HepG2 (cell line): Measurements from ENCODE around the gene PTPRD. TPM values are rescaled to one million over a fixed set of nuclear protein-coding genes. Genes with fewer than 3 reads are reported as not detected.

Source experiments
- ATAC-seq: fragments of 200-7000 bp; cut with Tn5 transposase; 3 replicates; pipeline ENCODE4 v1.9.1; 2020; ENCODE audit warnings: mild to moderate bottlenecking, moderate library complexity
- BruUV-seq: library from RNA; stranded (reverse); fragments of 400-500 nt; replicated peaks from 2 replicates; lab custom pipeline; 2021; lab: Mats Ljungman, UMichigan
- CTCF ChIA-PET: fragments of 300-600 bp; formaldehyde crosslinking; extraction: SDS; loops from one replicate; lab custom pipeline; 2021; ENCODE audit warnings: low total read pairs, inconsistent platforms, low intra/inter-chr PET ratio; lab: Yijun Ruan, JAX
- POLR2A ChIA-PET: fragments of 350-600 bp; sonication (Branson Sonifier 250); formaldehyde crosslinking; loops from one replicate; lab custom pipeline; 2020; ENCODE audit warnings: antibody characterized with exemption, inconsistent platforms; lab: Yijun Ruan, JAX
- DNase-seq: peaks from one replicate; pipeline ENCODE4 v3.0.0-alpha.2; 2015; ENCODE audit warnings: low spot score
- FAIRE-seq: peaks from 3 replicates; lab custom pipeline; 2011; peaks lifted over from hg19 to GRCh38; lab: Jason Lieb, UNC
- H2AFZ ChIP-seq: one replicate; pipeline ENCODE4 v1.6.1; 2011; ENCODE audit warnings: low read length, inconsistent platforms
- H3K27ac ChIP-seq: fragments of 300-600 bp; 3 replicates; pipeline ENCODE4 v1.8.0; 2011; ENCODE audit warnings: mixed run types, mild to moderate bottlenecking, mixed read lengths, low read length, inconsistent platforms; ENCODE audit not compliant: insufficient read depth; ENCODE audit errors: extremely low read length
- H3K27me3 ChIP-seq, 2 experiments: fragments of 200-600 bp in 1 of 2; 2 replicates in 1 of 2; 3 replicates in 1 of 2; pipeline versions ENCODE4 v1.6.0 to v1.8.0; 2011; ENCODE audit warnings: low read length in 2 of 2, mild to moderate bottlenecking in 2 of 2, moderate library complexity in 2 of 2, inconsistent platforms in 1 of 2; ENCODE audit not compliant: insufficient read depth in 2 of 2, control insufficient read depth in 1 of 2
- H3K36me3 ChIP-seq, 2 experiments: fragments of 200-600 bp in 1 of 2; replicated peaks in 1 of 2; 2 replicates in 1 of 2; 3 replicates in 1 of 2; pipeline versions ENCODE4 v1.5.1 to v1.8.0; 2011; ENCODE audit warnings: low read length in 2 of 2, inconsistent platforms in 1 of 2; ENCODE audit not compliant: insufficient read depth in 2 of 2, control insufficient read depth in 1 of 2
- H3K4me1 ChIP-seq: 2 replicates; pipeline ENCODE4 v1.5.1; 2012; ENCODE audit warnings: low read length, inconsistent platforms; ENCODE audit not compliant: insufficient read depth
- H3K4me2 ChIP-seq: 2 replicates; pipeline ENCODE4 v1.6.0; 2011; ENCODE audit warnings: low read depth, low read length, inconsistent platforms
- H3K4me3 ChIP-seq, 3 experiments: fragments of 200-600 bp in 1 of 3; sonication (generic), shearing (Covaris generic) in 1 of 3; replicated peaks in 1 of 3; 2 replicates each; pipeline ENCODE4 v1.5.1; 2011 to 2016; ENCODE audit warnings: low read length in 3 of 3, inconsistent platforms in 2 of 3, low read depth in 2 of 3, mild to moderate bottlenecking in 2 of 3, control low read depth in 1 of 3, mixed read lengths in 1 of 3; ENCODE audit not compliant: insufficient read depth in 1 of 3
- H3K79me2 ChIP-seq: one replicate; pipeline ENCODE4 v1.6.1; 2011; ENCODE audit warnings: low read length, inconsistent platforms; ENCODE audit not compliant: insufficient read depth
- H3K9ac ChIP-seq: 2 replicates; pipeline ENCODE4 v1.6.0; 2011; ENCODE audit warnings: mild to moderate bottlenecking, low read depth, low read length, inconsistent platforms; ENCODE audit not compliant: insufficient read depth
- H3K9me3 ChIP-seq: 2 replicates; pipeline ENCODE4 v1.5.1; 2012; ENCODE audit warnings: mild to moderate bottlenecking, low read length
- H4K20me1 ChIP-seq: 2 replicates; pipeline ENCODE4 v1.6.0; 2011; ENCODE audit warnings: inconsistent platforms, mild to moderate bottlenecking, low read length, moderate library complexity; ENCODE audit not compliant: insufficient read depth
- CEBPB ChIP-seq: IDR thresholded peaks from 2 replicates; pipeline ENCODE4 v1.6.1; 2011; ENCODE audit warnings: low read depth, low read length, improper control_type of control experiment, borderline replicate concordance
- HOXA9 ChIP-seq: sonication (generic); formaldehyde crosslinking; IDR thresholded peaks from 2 replicates; pipeline ENCODE4 v1.8.1; 2022; ENCODE audit warnings: missing genetic modification reagents, mild to moderate bottlenecking, moderate library complexity, borderline replicate concordance
- ISX ChIP-seq: sonication (generic); formaldehyde crosslinking; conservative IDR thresholded peaks from 2 replicates; pipeline ENCODE4 v1.5.0; 2020; ENCODE audit warnings: missing genetic modification reagents
- NFYB ChIP-seq: sonication (generic); formaldehyde crosslinking; IDR thresholded peaks from 2 replicates; pipeline ENCODE4 v1.4.0; 2020; ENCODE audit warnings: missing genetic modification reagents
- NR2F1 ChIP-seq, 2 experiments: fragments of 450-650 bp in 1 of 2; formaldehyde crosslinking in 1 of 2; IDR thresholded peaks; 2 replicates each; pipeline versions ENCODE4 v1.5.0 to v1.6.1; 2016 to 2020; ENCODE audit warnings: mild to moderate bottlenecking in 1 of 2, missing compliant biosample characterization in 1 of 2, missing genetic modification reagents in 1 of 2, moderate library complexity in 1 of 2
- RBM39 ChIP-seq: fragments of 200-400 bp; formaldehyde crosslinking; IDR thresholded peaks from one replicate; pipeline ENCODE4 v1.6.1; 2018; ENCODE audit warnings: antibody characterized with exemption, mild to moderate bottlenecking, low read depth, low read length; ENCODE audit not compliant: poor library complexity, severe bottlenecking
- ZNF674 ChIP-seq: sonication (generic); formaldehyde crosslinking; IDR thresholded peaks from 2 replicates; pipeline ENCODE4 v1.5.0; 2020; ENCODE audit warnings: low read depth, mild to moderate bottlenecking, missing genetic modification reagents
- WGBS: methylation state at CpG from one replicate; pipeline ENCODE4 v1.1.6; 2017; ENCODE audit warnings: low lambda C conversion rate; 5-methylcytosine and 5-hydroxymethylcytosine counted together
- in situ Hi-C: cut with HindIII; loops from 2 replicates; pipeline ENCODE4 v1.10.0; 2017; ENCODE audit warnings: low pct_unique_long_range_greater_than_20kb; ENCODE audit not compliant: extremely low pct_ligation_motif_present
- intact Hi-C: fragments of 100-400 bp; cut with micrococcal nuclease; formaldehyde crosslinking; loops from one replicate; pipeline ENCODE4 v1.10.0; 2022; ENCODE audit not compliant: unreplicated experiment
- polyA plus RNA-seq, 8 experiments: library from polyadenylated mRNA; depleted of rRNA in 3 of 8; stranded (reverse) in 7 of 8; unstranded in 1 of 8; fragments of >200 nt; fragmentation: Illumina TruSeq in 4 of 8; extraction: Trizol in 4 of 8; gene quantifications; 2 replicates each; pipeline versions ENCODE4 v1.2.1 to v1.2.3, GENCODE V29; 2011 to 2016; ENCODE audit warnings: low read depth in 4 of 8, missing spikeins in 1 of 8, mixed read lengths in 1 of 8; ENCODE audit not compliant: insufficient read depth in 1 of 8
- total RNA-seq, 5 experiments: library from RNA; depleted of rRNA; stranded (reverse); fragments of >200 nt; fragmentation: Illumina TruSeq; extraction: Trizol; gene quantifications; 2 replicates each; pipeline ENCODE4 v1.2.3, GENCODE V29; 2016; ENCODE audit warnings: low read depth in 1 of 5
- TF ChIP-seq, protein P1 (sequence below): sonication (generic); formaldehyde crosslinking; IDR thresholded peaks from 2 replicates; pipeline ENCODE4 v1.4.0; 2020; ENCODE audit warnings: missing genetic modification reagents, low read depth, mild to moderate bottlenecking, borderline replicate concordance
- TF ChIP-seq, protein P2 (sequence below): sonication (generic); formaldehyde crosslinking; conservative IDR thresholded peaks from 2 replicates; pipeline ENCODE4 v1.4.0; 2020; ENCODE audit warnings: mild to moderate bottlenecking, missing genetic modification reagents, moderate library complexity
- TF ChIP-seq, protein P3 (sequence below): sonication (generic); formaldehyde crosslinking; IDR thresholded peaks from 2 replicates; pipeline ENCODE4 v1.4.0; 2020; ENCODE audit warnings: missing genetic modification reagents
- TF ChIP-seq, protein P4 (sequence below): sonication (generic); formaldehyde crosslinking; IDR thresholded peaks from 2 replicates; pipeline ENCODE4 v1.8.0; 2022; ENCODE audit warnings: mild to moderate bottlenecking, missing genetic modification reagents, borderline replicate concordance
- TF ChIP-seq, protein P5 (sequence below): sonication (generic); formaldehyde crosslinking; conservative IDR thresholded peaks from 2 replicates; pipeline ENCODE4 v1.4.0; 2020; ENCODE audit warnings: missing genetic modification reagents
- TF ChIP-seq, protein P6 (sequence below): IDR thresholded peaks from 2 replicates; pipeline ENCODE4 v1.6.1; 2016; ENCODE audit warnings: missing genetic modification reagents, missing compliant biosample characterization

PTPRD gene
- total and polyA plus RNA-seq, 2 of the 13 experiments (the other 11 are each of a cell fraction or from before 2014, with no cell fraction given): 0.05 TPM; not detected in 1

DNA sequence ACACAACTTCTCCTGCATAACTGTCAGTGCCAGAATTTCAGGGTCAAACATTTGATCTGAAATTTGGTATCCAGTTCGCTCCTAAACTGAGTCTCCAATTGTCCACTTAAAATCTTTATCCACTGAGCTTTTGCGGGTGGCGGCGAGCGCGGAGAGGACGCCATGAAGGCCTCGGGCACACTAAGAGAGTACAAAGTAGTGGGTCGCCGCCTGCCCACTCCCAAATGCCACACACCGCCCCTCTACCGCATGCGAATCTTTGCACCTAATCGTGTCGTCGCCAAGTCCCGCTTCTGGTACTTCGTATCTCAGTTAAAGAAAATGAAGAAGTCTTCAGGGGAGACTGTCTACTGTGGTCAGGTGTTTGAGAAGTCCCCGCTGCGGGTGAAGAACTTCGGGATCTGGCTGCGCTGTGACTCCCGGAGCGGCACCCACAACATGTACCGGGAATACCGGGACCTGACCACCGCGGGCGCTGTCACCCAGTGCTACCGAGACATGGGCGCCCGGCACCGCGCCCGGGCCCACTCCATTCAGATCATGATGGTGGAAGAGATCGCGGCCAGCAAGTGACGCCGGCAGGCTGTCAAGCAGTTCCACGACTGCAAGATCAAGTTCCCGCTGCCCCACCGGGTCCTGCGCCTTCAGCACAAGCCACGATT, 1899.5 kb downstream of the PTPRD start:
- Histone ChIP-seq H4K20me1 (no peaks in the 10 kb centered on the region), H3K9ac (no peak overlapping the region), H3K4me3 (no peak overlapping the region), H3K4me1 (no peaks in the 10 kb centered on the region), H3K9me3 (no peaks in the 10 kb centered on the region), H2AFZ (no peak overlapping the region), H3K4me2 (no peak overlapping the region), H3K36me3 (no peaks in the 10 kb centered on the region), H3K27ac (no peak overlapping the region), H3K79me2 (no peaks in the 10 kb centered on the region), H3K27me3 (no peaks in the 10 kb centered on the region)
- DNase-seq (no peak), ATAC-seq (no peak), FAIRE-seq (no peak)
- ChIA-PET POLR2A (no interaction called here), CTCF (no interaction called here)
- intact Hi-C loops (no loop called here), in situ Hi-C loops (no loop called here)
- no TSS peak for BruUV-seq
- 80% methylated on average over 33 of the region's 44 CpGs for WGBS
- TF ChIP-seq ISX (CRISPR knock-in tag) (no peak), HOXA9 (no peak), RBM39 (no peak), ZNF674 (no peak), NR2F1 (CRISPR knock-in tag; IDR thresholded peaks at IDR 0.05) (no peak), CEBPB (no peak), NFYB (CRISPR knock-in tag) (no peak)
- TF ChIP-seq, protein P1, sequence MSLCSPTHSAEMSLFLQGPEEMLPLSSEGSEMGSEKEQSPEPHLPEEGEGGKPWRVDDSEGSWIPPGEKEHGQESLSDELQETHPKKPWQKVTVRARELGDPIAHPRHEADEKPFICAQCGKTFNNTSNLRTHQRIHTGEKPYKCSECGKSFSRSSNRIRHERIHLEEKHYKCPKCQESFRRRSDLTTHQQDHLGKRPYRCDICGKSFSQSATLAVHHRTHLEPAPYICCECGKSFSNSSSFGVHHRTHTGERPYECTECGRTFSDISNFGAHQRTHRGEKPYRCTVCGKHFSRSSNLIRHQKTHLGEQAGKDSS (CRISPR knock-in tag): no peak
- TF ChIP-seq, protein P2, sequence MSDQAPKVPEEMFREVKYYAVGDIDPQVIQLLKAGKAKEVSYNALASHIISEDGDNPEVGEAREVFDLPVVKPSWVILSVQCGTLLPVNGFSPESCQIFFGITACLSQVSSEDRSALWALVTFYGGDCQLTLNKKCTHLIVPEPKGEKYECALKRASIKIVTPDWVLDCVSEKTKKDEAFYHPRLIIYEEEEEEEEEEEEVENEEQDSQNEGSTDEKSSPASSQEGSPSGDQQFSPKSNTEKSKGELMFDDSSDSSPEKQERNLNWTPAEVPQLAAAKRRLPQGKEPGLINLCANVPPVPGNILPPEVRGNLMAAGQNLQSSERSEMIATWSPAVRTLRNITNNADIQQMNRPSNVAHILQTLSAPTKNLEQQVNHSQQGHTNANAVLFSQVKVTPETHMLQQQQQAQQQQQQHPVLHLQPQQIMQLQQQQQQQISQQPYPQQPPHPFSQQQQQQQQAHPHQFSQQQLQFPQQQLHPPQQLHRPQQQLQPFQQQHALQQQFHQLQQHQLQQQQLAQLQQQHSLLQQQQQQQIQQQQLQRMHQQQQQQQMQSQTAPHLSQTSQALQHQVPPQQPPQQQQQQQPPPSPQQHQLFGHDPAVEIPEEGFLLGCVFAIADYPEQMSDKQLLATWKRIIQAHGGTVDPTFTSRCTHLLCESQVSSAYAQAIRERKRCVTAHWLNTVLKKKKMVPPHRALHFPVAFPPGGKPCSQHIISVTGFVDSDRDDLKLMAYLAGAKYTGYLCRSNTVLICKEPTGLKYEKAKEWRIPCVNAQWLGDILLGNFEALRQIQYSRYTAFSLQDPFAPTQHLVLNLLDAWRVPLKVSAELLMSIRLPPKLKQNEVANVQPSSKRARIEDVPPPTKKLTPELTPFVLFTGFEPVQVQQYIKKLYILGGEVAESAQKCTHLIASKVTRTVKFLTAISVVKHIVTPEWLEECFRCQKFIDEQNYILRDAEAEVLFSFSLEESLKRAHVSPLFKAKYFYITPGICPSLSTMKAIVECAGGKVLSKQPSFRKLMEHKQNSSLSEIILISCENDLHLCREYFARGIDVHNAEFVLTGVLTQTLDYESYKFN: no peak
- TF ChIP-seq, protein P3, sequence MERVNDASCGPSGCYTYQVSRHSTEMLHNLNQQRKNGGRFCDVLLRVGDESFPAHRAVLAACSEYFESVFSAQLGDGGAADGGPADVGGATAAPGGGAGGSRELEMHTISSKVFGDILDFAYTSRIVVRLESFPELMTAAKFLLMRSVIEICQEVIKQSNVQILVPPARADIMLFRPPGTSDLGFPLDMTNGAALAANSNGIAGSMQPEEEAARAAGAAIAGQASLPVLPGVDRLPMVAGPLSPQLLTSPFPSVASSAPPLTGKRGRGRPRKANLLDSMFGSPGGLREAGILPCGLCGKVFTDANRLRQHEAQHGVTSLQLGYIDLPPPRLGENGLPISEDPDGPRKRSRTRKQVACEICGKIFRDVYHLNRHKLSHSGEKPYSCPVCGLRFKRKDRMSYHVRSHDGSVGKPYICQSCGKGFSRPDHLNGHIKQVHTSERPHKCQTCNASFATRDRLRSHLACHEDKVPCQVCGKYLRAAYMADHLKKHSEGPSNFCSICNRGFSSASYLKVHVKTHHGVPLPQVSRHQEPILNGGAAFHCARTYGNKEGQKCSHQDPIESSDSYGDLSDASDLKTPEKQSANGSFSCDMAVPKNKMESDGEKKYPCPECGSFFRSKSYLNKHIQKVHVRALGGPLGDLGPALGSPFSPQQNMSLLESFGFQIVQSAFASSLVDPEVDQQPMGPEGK (CRISPR knock-in tag): no peak
- TF ChIP-seq, protein P4, sequence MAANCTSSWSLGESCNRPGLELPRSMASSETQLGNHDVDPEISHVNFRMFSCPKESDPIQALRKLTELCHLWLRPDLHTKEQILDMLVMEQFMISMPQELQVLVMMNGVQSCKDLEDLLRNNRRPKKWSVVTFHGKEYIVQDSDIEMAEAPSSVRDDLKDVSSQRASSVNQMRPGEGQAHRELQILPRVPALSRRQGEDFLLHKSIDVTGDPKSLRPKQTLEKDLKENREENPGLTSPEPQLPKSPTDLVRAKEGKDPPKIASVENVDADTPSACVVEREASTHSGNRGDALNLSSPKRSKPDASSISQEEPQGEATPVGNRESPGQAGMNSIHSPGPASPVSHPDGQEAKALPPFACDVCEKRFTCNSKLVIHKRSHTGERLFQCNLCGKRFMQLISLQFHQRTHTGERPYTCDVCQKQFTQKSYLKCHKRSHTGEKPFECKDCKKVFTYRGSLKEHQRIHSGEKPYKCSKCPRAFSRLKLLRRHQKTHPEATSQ (CRISPR knock-in tag): no peak
- TF ChIP-seq, protein P5, sequence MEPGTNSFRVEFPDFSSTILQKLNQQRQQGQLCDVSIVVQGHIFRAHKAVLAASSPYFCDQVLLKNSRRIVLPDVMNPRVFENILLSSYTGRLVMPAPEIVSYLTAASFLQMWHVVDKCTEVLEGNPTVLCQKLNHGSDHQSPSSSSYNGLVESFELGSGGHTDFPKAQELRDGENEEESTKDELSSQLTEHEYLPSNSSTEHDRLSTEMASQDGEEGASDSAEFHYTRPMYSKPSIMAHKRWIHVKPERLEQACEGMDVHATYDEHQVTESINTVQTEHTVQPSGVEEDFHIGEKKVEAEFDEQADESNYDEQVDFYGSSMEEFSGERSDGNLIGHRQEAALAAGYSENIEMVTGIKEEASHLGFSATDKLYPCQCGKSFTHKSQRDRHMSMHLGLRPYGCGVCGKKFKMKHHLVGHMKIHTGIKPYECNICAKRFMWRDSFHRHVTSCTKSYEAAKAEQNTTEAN (CRISPR knock-in tag): no peak
- TF ChIP-seq, protein P6, sequence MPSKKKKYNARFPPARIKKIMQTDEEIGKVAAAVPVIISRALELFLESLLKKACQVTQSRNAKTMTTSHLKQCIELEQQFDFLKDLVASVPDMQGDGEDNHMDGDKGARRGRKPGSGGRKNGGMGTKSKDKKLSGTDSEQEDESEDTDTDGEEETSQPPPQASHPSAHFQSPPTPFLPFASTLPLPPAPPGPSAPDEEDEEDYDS (CRISPR knock-in tag): no peak
